NCI-H1092 (cell line): ENCODE measurements around the gene ATF4.

Source experiments
- DNase-seq: peaks from one replicate; lab custom pipeline; 2025; lab: John Stamatoyannopoulos, UW

ATF4 gene

GRCh38 chr22:39528681-39529486 lies 8.5 kb downstream of the ATF4 start:
- peak; percentile 88 for DNase-seq

- DNase-seq, result no peak
Measured at GRCh38 chr22:39529487-39529851, 9.1 kb downstream of the ATF4 start.

GRCh38 chr22:39530116-39530515 lies 9.8 kb downstream of the ATF4 start:
- no peak for DNase-seq

GRCh38 chr22:39530692-39531331 lies 10.4 kb downstream of the ATF4 start:
- no peak for DNase-seq

GRCh38 chr22:39532215-39533073 lies 12.1 kb downstream of the ATF4 start, which contains the start of gene RPS19BP1:
RPS19BP1 (minus strand) TSS chr22:39532748; CDS start chr22:39532738, 10 bp downstream.
- DNase-seq, result peak; percentile 99

- no peak for DNase-seq
Measured at GRCh38 chr22:39534092-39534506, 13.7 kb downstream of the ATF4 start.

- peak; percentile 60 for DNase-seq
Measured at GRCh38 chr22:39534591-39535356, 14.4 kb downstream of the ATF4 start.

GRCh38 chr22:39535357-39535725 lies 15.0 kb downstream of the ATF4 start:
- DNase-seq, result no peak

GRCh38 chr22:39535831-39536449 lies 15.6 kb downstream of the ATF4 start:
- DNase-seq, result no peak

- DNase-seq, result no peak
Measured at GRCh38 chr22:39536711-39537110, 16.3 kb downstream of the ATF4 start.

- no peak for DNase-seq
Measured at GRCh38 chr22:39537975-39538374, 17.6 kb downstream of the ATF4 start.

GRCh38 chr22:39543095-39543494 lies 22.7 kb downstream of the ATF4 start:
- no peak for DNase-seq

- no peak for DNase-seq
Measured at GRCh38 chr22:39545386-39546365, 25.3 kb downstream of the ATF4 start.

- peak; percentile 65 for DNase-seq
Measured at GRCh38 chr22:39546889-39547586, 26.7 kb downstream of the ATF4 start.

- no peak for DNase-seq
Measured at GRCh38 chr22:39547587-39547947, 27.2 kb downstream of the ATF4 start.

- no peak for DNase-seq
Measured at GRCh38 chr22:39553429-39553828, 33.1 kb downstream of the ATF4 start.

GRCh38 chr22:39554151-39554550 lies 33.8 kb downstream of the ATF4 start:
- no peak for DNase-seq

- DNase-seq, result peak; percentile 49
Measured at GRCh38 chr22:39556970-39557841, 36.8 kb downstream of the ATF4 start.
